Activated CD4-positive, alpha-beta T cell treated with anti-CD3 and anti-CD28 coated beads, Interleukin-2, amount 50 U/mL, for 24 hours (primary cell): ENCODE results near the gene SMIM21.
A peak's percentile ranks its signal among the peaks of the same experiment; 100 is the strongest.

Source experiments
- DNase-seq, 2 donors: peaks; one replicate each; pipeline ENCODE4 v3.0.0-alpha.2; 2020; ENCODE audit warnings: low read depth in 1 of 2, low spot score in 1 of 2

SMIM21 gene

DNA sequence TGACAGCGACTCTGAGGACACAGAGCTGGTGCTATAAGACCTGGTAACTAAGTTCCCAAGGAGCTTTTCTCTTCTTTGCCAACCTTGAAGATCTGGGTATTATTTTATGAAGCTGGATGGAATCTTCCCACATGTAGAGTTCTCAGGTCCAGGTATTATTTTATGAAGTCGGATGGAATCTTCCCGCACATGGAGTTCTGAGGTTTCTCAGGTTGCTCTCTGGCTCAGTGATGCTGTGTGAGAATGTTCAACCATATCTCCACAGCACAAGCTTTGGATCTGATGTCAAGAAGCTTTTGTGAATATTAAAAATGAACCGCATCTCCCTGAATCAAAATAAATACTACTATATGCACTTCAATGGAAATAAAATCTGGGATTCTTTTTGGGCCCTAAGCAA lies at the start of gene SMIM21:
SMIM21 (minus strand) TSS at position 101 of the 400 bp plus-strand sequence. CDS start 140 bp downstream, outside the sequence.
- DNase-seq, result no peak

DNA sequence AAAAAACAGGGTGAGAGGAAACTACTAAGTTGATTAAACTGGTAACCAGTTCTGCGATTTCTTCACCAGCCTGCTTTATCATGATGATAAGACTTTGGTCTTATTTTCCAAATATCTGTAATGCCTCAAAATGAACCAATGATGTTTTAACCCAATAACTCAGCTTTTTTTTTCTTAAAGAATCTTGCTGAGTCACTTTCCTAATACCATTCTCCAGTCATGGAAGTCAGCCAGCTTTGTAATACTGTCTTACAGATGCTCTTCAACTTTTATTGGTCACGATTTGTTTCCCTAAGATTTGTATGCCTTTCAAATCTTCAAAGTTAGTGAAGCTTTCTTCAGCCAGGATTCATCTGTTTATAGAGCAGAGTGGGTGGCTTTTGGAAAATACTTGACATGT lies 47.7 kb upstream of the SMIM21 start:
- DNase-seq, result no peak

DNA sequence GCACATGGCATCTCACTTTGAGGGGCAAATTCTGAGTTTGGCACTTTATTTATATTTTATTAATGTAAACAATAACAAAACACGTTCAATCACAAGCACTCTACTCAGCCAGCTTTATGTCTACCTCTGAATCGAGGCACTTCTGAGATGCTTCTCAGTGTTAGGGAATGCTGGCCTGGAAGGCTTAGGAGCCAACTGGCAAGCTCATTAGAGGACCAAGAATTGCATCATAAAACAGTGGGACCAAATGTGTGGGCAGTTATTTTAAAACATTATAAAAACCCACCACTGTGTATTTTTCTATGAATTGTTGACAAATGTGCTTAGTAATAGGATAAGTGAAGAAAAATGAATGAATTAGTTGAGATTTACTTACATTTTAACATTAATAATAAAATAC lies 46.8 kb upstream of the SMIM21 start:
- DNase-seq, result no peak

- no peak for DNase-seq
These were observed 45.8 kb upstream of the SMIM21 start for GRCh38 chr18:75473316-75473715.

DNA sequence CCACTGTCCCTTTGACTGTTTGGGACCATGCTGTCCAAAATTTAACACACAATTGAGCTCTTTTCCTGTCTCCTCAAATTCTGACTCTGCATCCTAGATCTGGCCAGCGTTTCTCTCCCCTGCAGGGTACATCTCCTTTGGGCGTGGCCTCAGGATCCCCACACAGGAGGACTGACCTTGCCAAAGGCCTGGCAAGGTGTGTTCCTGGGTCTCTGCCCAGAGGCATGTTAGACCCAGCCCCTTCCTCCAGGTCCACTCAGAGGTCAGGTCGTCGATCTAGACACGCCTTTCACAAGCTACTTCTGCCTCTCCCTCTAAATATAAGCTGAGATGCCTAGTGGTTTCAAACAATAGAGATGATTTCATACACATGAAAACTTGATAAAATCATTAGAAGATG lies 45.4 kb upstream of the SMIM21 start:
- DNase-seq, result no peak

GRCh38 chr18:75472396-75472795 lies 44.9 kb upstream of the SMIM21 start:
- DNase-seq, result no peak

DNA sequence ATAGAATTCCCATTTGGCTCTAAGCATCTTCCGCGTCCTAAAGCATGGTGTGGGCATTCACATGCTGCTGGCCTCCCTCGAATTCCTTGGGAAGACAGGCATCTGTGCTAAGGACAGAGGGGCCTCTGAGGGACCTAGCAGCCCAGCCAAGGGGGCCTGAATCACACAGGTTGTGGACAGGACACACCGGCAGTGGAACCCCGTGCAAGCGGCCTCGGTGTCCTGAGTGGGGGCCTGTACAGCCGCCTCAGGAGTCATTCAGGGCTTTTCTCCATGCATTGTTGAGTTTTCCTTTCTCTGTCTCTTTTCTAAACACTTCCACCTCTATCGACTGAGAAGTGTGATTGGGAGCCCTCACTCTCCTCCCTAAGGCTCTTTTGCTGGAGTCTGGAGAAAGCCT lies 44.3 kb upstream of the SMIM21 start:
- no peak for DNase-seq

GRCh38 chr18:75467851-75468250 lies 40.3 kb upstream of the SMIM21 start:
- no peak for DNase-seq

DNA sequence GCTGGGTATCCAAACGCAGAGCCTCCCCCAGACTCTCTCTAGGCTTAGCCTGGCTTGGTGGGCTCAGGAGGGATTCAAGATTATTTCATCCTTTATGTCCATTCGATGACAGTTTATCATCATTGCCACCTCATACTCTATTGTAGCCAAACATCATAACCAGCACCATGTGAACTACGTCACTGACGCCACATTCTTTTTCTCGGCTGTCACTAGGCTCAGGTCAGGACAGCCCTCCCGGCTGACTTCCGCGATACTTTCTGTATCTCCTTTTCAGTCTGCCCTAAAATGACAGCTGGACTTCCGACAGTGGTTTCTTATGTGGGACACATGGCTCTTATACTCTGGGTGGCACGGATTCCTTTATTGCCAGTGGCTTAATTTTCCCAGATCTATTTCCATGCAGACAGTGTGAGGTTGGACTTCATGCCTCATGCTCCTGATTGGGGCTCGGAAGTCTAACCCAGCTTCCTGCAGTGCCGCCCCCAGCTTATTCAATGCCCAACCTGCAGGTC lies 39.8 kb upstream of the SMIM21 start:
- no peak for DNase-seq

GRCh38 chr18:75464356-75464755 lies 36.9 kb upstream of the SMIM21 start:
- DNase-seq, result no peak

- DNase-seq, result no peak
These were observed 34.8 kb upstream of the SMIM21 start for GRCh38 chr18:75462178-75462832.

DNA sequence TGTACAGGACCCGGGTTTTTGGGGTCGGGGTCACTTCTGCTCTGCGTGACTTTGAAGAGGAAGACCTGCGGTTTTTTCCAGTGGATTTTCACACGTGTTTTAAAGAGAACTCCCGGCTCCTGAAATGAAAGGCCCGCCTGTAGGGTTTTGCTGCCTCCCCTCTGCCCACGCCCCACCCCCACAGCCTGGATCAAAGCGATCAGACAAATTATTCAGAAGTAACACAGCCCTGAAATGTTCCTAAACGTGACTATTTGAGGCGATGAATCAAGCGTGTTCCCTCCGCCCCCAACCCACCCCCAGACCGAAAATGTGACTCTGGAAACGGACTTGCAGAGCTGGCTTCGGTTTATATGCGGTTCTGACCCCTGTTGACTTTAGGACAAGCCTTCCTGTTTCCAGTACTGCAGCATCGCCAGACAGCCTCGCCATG lies 28.7 kb upstream of the SMIM21 start:
- DNase-seq, result peak in 1 of 2 donors; percentile 16

DNA sequence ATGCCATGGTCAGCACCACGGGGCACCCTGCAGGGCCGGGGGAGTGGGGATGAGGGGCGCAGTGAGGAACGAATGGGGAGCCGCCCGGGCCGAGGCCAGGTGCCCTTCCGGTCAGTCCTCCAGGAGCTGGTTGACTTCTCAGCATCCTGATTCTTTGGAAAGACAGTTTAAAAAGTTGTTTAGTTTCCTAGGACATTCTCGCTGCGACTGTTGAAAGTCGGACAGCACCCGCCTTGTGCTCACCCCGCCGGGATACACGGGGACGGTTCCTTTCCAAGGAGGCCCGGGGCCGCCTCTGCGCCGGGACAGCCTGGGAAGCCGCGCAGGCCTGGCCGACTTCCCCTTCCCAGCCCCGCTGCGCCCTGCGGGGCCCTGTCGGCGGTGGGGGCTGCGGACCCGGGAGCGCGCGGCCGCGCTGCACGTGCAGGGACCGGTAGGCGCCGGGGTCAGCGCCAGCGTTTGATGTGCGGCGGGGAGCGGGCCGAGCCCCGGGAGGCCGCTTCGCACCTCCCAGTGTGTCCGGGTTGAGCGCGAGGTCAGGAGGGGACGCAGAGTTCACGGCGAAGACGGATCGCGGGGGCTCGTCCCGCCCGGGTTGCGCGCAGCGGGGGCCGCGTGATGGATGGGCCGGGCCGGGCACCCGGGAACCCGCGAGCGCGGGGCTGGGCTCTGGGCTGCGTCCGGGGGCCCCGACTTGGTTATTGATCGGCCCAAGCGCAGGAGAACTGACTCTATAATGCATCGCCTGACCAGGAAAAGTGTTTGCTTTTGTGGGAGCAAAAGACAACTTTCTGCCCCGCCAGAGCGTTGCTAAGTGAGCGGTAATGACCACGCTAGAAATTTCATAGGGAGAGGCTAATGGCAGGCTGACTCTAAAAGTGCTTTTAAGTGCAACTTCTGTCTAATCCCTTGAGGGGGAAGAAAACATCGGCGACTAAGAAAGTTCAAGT lies 28.0 kb upstream of the SMIM21 start:
- DNase-seq, result no peak

GRCh38 chr18:75454022-75454795 lies 26.7 kb upstream of the SMIM21 start:
- DNase-seq, result no peak

- DNase-seq, result no peak
These were observed 23.4 kb upstream of the SMIM21 start for GRCh38 chr18:75450906-75451305.

DNA sequence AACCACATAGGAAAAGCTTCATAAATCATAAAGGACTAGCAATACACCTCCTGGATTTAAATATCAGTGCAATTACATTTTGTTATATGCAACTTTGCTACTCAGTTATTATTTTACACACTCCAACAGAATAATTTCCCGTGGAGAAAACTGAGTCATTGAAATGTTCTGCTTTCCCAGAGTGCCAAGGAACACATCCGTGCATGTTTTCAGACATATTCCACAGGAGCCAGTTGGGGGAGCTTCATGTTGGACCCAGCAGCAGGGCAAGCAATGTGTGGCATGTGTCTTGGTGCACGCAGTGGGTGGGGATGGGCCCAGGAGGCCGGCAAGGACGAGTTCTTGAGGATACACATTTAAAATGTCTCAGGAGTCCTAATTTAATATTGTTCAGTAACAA lies 14.4 kb upstream of the SMIM21 start:
- DNase-seq, result no peak

DNA sequence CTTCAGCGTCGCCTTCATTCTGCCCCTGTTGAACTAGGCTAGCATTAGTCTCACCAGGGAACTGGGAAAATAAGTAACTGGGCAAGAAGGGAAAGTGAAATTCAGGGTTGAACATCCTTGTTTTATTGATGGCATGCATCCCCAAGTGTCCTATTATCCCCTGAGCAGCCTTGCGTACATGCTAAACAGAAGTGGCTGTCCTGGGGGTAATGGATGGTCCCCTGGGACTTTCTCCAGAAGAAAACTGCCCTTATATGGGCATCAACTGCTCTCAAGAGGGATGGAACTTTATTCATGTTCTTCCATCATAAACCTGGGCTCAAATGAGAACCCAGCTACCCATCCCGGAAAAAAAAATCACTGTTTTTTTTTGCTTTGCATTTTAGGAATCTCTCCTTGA lies 11.8 kb upstream of the SMIM21 start:
- no peak for DNase-seq

- DNase-seq, result no peak
These were observed 11.4 kb upstream of the SMIM21 start for GRCh38 chr18:75438891-75439290.

GRCh38 chr18:75437979-75438378 lies 10.5 kb upstream of the SMIM21 start:
- no peak for DNase-seq

GRCh38 chr18:75433098-75433497 lies 5.6 kb upstream of the SMIM21 start:
- DNase-seq, result no peak

GRCh38 chr18:75429975-75430374 lies 2.5 kb upstream of the SMIM21 start:
- DNase-seq, result no peak
